ENCODE measurements around the gene GNPNAT1.

GRCh38 chr14:52738409-52738808 is 53.0 kb downstream of the GNPNAT1 start:
- TF ChIP-seq EZH2 (IDR thresholded peaks at IDR 0.05; ENCODE audit: low read depth, unreplicated experiment): no peak
- TF ChIP-seq CTCF (conservative IDR thresholded peaks at IDR 0.05; ENCODE audit: low read depth in 2 of 2): no peak
- no peak for TF ChIP-seq POLR2AphosphoS5 (IDR thresholded peaks at IDR 0.05; ENCODE audit: low read depth)
- TF ChIP-seq JUNB (IDR thresholded peaks at IDR 0.05; ENCODE audit: unreplicated experiment): no peak
- TF ChIP-seq REST (IDR thresholded peaks at IDR 0.05; ENCODE audit: unreplicated experiment): no peak
- TF ChIP-seq EZH2phosphoT487 (IDR thresholded peaks at IDR 0.05; ENCODE audit: unreplicated experiment): no peak
- TF ChIP-seq STAT1 (IDR thresholded peaks at IDR 0.05; ENCODE audit: unreplicated experiment): no peak
- no peak for TF ChIP-seq ZNF331 (CRISPR knock-in tag; IDR thresholded peaks at IDR 0.05; ENCODE audit: low read depth)
- no peak for TF ChIP-seq CREB1 (CRISPR knock-in tag; IDR thresholded peaks at IDR 0.05; ENCODE audit: low read depth)
- no peak for TF ChIP-seq ETS1 (IDR thresholded peaks at IDR 0.05)
- no peak for TF ChIP-seq ZNF462 (CRISPR knock-in tag; IDR thresholded peaks at IDR 0.05)
- no peak for TF ChIP-seq ZNF114 (CRISPR knock-in tag; IDR thresholded peaks at IDR 0.05)
